Caco-2 (cell line): ENCODE data around the gene CA4. TPM values are rescaled to one million over a fixed set of nuclear protein-coding genes. Genes with fewer than 3 reads are reported as not detected.

Experiments
- BruUV-seq: library from RNA; stranded (reverse); fragments of 400-500 nt; replicated peaks from 2 replicates; lab custom pipeline; 2021; lab: Mats Ljungman, UMichigan
- CTCF ChIA-PET: fragments of 300-600 bp; sonication (Branson Sonifier 250); formaldehyde crosslinking; loops from one replicate; lab custom pipeline; 2022; ENCODE audit warnings: antibody characterized with exemption; lab: Charles Lee
- POLR2A ChIA-PET: fragments of 300-600 bp; sonication (Branson Sonifier 250); formaldehyde crosslinking; loops from one replicate; lab custom pipeline; 2022; ENCODE audit warnings: antibody characterized with exemption; lab: Charles Lee
- DNase-seq, 2 experiments: peaks; one replicate each; pipeline versions ENCODE4 v3.0.0 to v3.0.0-alpha.2; 2020 to 2022
- H3K27me3 ChIP-seq: replicated peaks from 2 replicates; pipeline ENCODE4 v1.6.0; 2011; ENCODE audit warnings: low read length; ENCODE audit not compliant: control insufficient read depth, insufficient read depth
- H3K36me3 ChIP-seq: 2 replicates; pipeline ENCODE4 v1.5.1; 2011; ENCODE audit warnings: low read length; ENCODE audit not compliant: control insufficient read depth, insufficient read depth
- H3K4me1 ChIP-seq: fragments of 250-450 bp; sonication (Bioruptor Pico); 2 replicates; pipeline ENCODE4 v1.5.1; 2020; ENCODE audit warnings: mild to moderate bottlenecking
- H3K4me3 ChIP-seq: 2 replicates; pipeline ENCODE4 v1.5.1; 2011; ENCODE audit warnings: low read depth, mild to moderate bottlenecking, control low read depth, low read length
- H3K9me3 ChIP-seq: fragments of 250-450 bp; sonication (Bioruptor Pico); 2 replicates; pipeline ENCODE4 v1.5.1; 2020; ENCODE audit warnings: mild to moderate bottlenecking, moderate library complexity
- H3K27ac Mint-ChIP-seq: one replicate; pipeline ENCODE4 v1.8.0; 2022; ENCODE audit warnings: mixed read lengths; ENCODE audit not compliant: unreplicated experiment
- H3K27me3 Mint-ChIP-seq: one replicate; pipeline ENCODE4 v1.8.0; 2022; ENCODE audit warnings: mixed read lengths; ENCODE audit not compliant: insufficient read depth, unreplicated experiment
- H3K36me3 Mint-ChIP-seq: one replicate; pipeline ENCODE4 v1.8.0; 2022; ENCODE audit warnings: mild to moderate bottlenecking, mixed read lengths; ENCODE audit not compliant: insufficient read depth, unreplicated experiment
- H3K4me1 Mint-ChIP-seq: one replicate; pipeline ENCODE4 v1.8.0; 2022; ENCODE audit warnings: low read depth, mixed read lengths; ENCODE audit not compliant: unreplicated experiment
- H3K4me3 Mint-ChIP-seq: one replicate; pipeline ENCODE4 v1.8.0; 2022; ENCODE audit warnings: mild to moderate bottlenecking, moderate library complexity, mixed read lengths; ENCODE audit not compliant: unreplicated experiment
- H3K9me3 Mint-ChIP-seq: one replicate; pipeline ENCODE4 v1.8.0; 2022; ENCODE audit warnings: mixed read lengths; ENCODE audit not compliant: unreplicated experiment
- intact Hi-C: fragments of 100-400 bp; cut with micrococcal nuclease; formaldehyde crosslinking; loops from one replicate; pipeline ENCODE4 v1.10.0; 2022; ENCODE audit not compliant: unreplicated experiment
- total RNA-seq: library from RNA; stranded (reverse); gene quantifications from 2 replicates; pipeline ENCODE4 v1.2.3, GENCODE V29; 2022
- TF ChIP-seq, protein P1 (sequence below), 2 experiments: fragments of 200-600 bp in 1 of 2; IDR thresholded peaks; 1 replicate in 1 of 2; 2 replicates in 1 of 2; pipeline versions ENCODE4 v1.5.1 to v1.8.0; 2011 to 2022; ENCODE audit warnings: antibody characterized with exemption in 1 of 2, control low read depth in 1 of 2, inconsistent platforms in 1 of 2, low read depth in 1 of 2, low read length in 1 of 2, mild to moderate bottlenecking in 1 of 2, moderate library complexity in 1 of 2; ENCODE audit not compliant: insufficient read depth in 1 of 2, severe bottlenecking in 1 of 2, unreplicated experiment in 1 of 2

Gene CA4
- total RNA-seq, 1 experiment from 2014 or later, result not detected

DNA sequence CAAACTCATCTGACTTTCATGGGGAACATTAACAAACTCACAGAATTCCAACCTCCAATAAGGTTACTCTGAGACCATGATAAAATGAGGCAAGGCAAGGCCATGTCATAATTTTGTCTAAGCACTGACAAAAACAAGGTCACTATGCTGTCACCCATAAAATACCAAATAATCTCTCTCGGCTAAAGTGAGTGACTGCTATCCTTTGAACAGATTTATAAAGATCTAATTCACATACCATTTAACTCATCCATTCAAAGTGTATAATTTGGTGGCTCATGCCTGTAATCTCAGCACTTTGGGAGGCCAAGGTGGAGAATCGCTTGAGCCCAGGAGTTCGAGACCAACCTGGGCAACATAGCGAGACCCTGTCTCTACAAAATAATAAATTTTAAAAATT, 20.6 kb upstream of the CA4 start:
- Histone ChIP-seq H3K27me3 (no peaks in the 10 kb centered on the region; the same call in 1 of the 2 replicates), H3K9me3 (no peaks in the 10 kb centered on the region), H3K36me3 (no peaks in the 10 kb centered on the region), H3K4me1 (no peaks in the 10 kb centered on the region), H3K4me3 (no peak overlapping the region)
- TF ChIP-seq, protein P1, sequence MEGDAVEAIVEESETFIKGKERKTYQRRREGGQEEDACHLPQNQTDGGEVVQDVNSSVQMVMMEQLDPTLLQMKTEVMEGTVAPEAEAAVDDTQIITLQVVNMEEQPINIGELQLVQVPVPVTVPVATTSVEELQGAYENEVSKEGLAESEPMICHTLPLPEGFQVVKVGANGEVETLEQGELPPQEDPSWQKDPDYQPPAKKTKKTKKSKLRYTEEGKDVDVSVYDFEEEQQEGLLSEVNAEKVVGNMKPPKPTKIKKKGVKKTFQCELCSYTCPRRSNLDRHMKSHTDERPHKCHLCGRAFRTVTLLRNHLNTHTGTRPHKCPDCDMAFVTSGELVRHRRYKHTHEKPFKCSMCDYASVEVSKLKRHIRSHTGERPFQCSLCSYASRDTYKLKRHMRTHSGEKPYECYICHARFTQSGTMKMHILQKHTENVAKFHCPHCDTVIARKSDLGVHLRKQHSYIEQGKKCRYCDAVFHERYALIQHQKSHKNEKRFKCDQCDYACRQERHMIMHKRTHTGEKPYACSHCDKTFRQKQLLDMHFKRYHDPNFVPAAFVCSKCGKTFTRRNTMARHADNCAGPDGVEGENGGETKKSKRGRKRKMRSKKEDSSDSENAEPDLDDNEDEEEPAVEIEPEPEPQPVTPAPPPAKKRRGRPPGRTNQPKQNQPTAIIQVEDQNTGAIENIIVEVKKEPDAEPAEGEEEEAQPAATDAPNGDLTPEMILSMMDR (IDR thresholded peaks at IDR 0.05; ENCODE audit: insufficient read depth in 1 of 2, low read depth in 1 of 2, low read length in 1 of 2, severe bottlenecking in 1 of 2, unreplicated experiment in 1 of 2), result no peak
- peaks cover 3% of the 10 kb centered on the region for H3K4me1 Mint-ChIP-seq
- H3K9me3 Mint-ChIP-seq, result no peaks in the 10 kb centered on the region
- BruUV-seq, result no TSS peak
- DNase-seq, result no peak
- peaks cover 6% of the 10 kb centered on the region for H3K27me3 Mint-ChIP-seq
- no peak overlapping the region for H3K4me3 Mint-ChIP-seq
- POLR2A ChIA-PET, result no interaction called here
- no peak overlapping the region for H3K27ac Mint-ChIP-seq
- CTCF ChIA-PET, result no interaction called here
- peaks cover 5% of the 10 kb centered on the region for H3K36me3 Mint-ChIP-seq
- intact Hi-C loops, result no loop called here

DNA sequence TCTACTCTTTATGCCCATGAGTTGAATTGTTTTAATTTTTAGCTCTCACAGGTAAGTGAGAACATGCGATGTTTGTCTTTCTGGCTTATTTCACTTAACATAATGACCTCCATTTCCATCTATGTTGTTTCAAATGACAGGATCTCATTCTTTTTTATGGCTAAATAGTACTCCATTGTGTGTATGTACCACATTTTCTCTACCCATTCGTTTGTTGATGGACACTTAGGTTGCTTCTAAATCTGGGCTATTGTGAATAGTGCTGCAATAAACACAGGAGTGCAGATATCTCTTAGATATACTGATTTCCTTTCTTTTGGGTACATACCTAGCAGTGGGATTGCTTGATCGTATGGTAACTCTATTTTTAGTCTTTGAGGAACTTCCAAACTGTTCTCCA, 19.3 kb upstream of the CA4 start:
- BruUV-seq, result no TSS peak
- peaks cover 6% of the 10 kb centered on the region for H3K27me3 Mint-ChIP-seq
- no peak for DNase-seq
- H3K9me3 Mint-ChIP-seq, result no peaks in the 10 kb centered on the region
- H3K36me3 ChIP-seq, result no peaks in the 10 kb centered on the region
- ChIA-PET POLR2A (no interaction called here), CTCF (no interaction called here)
- H3K4me3 ChIP-seq, result no peak overlapping the region
- H3K27ac Mint-ChIP-seq, result no peak overlapping the region
- no peaks in the 10 kb centered on the region; the same call in 1 of the 2 replicates for H3K27me3 ChIP-seq
- peaks cover 5% of the 10 kb centered on the region for H3K36me3 Mint-ChIP-seq
- H3K4me1 ChIP-seq, result no peaks in the 10 kb centered on the region
- TF ChIP-seq, protein P1 (IDR thresholded peaks at IDR 0.05; ENCODE audit: insufficient read depth in 1 of 2, low read depth in 1 of 2, low read length in 1 of 2, severe bottlenecking in 1 of 2, unreplicated experiment in 1 of 2), result no peak
- intact Hi-C loops, result no loop called here
- H3K4me3 Mint-ChIP-seq, result no peak overlapping the region
- H3K4me1 Mint-ChIP-seq, result peaks cover 8% of the 10 kb centered on the region
- no peaks in the 10 kb centered on the region for H3K9me3 ChIP-seq

DNA sequence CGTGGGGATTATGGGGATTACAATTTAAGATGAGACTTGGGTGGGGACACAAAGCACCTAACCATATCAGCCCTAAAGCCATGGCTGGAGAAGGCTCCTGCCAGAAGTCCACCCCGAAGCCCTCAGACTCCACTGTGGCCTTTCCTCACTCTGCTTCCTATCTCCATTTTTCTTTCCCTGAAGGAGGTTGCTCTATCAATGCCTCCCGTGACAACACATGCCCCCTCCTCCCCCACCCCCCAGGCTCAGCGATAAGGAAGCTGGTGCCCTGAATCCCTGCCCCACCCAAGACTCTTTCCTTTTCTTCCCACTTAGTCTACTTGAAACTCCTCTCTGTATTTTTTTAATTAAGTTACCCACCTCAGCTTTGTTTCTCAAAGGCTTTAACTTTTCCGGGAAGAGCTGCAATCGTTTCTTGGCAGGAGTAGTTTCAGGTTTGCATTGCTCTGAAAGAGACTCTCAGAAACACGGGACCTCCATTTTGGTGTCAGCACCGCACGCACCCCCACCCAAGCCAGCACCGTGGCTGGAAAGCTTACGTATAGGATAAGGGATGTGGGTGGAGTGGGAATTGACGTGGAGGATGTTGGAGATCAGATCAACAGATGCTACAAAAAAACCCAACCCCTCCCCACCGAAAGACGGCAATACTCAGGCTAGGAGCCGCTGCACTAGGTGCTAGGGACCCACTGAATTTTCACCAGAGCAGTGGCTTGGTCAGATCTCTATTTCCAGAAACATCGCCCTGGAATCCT, 15.2 kb upstream of the CA4 start:
- TF ChIP-seq, protein P1 (IDR thresholded peaks at IDR 0.05; ENCODE audit: insufficient read depth in 1 of 2, low read depth in 1 of 2, low read length in 1 of 2, severe bottlenecking in 1 of 2, unreplicated experiment in 1 of 2), result no peak
- Mint-ChIP-seq H3K4me1 (peaks cover 8% of the 10 kb centered on the region), H3K4me3 (peak overlapping the region; percentile 94), H3K9me3 (no peaks in the 10 kb centered on the region), H3K27ac (peak overlapping the region; percentile 61), H3K27me3 (no peaks in the 10 kb centered on the region), H3K36me3 (peaks cover 5% of the 10 kb centered on the region)
- Histone ChIP-seq H3K9me3 (no peaks in the 10 kb centered on the region), H3K27me3 (no peaks in the 10 kb centered on the region), H3K4me3 (peak overlapping the region; percentile 95), H3K4me1 (no peaks in the 10 kb centered on the region), H3K36me3 (no peaks in the 10 kb centered on the region)
- intact Hi-C loops, result no loop called here
- DNase-seq, result peak in 1 of 2 experiments; percentile 31
- POLR2A ChIA-PET, result interaction anchor here (0.6 to 0.7 kb wide), 4 partner anchors 90 to 515 kb away, joined by 3 to 8 read pairs (median 6); no protein-coding TSS in a partner anchor
- TSS peak; percentile 58 for BruUV-seq
- CTCF ChIA-PET, result interaction anchor here (0.6 kb wide), 2 partner anchors 47 to 265 kb away, joined by 3 to 7 read pairs; no protein-coding TSS in a partner anchor
